ENCODE measurements around the gene CRABP2.

Gene CRABP2

DNA sequence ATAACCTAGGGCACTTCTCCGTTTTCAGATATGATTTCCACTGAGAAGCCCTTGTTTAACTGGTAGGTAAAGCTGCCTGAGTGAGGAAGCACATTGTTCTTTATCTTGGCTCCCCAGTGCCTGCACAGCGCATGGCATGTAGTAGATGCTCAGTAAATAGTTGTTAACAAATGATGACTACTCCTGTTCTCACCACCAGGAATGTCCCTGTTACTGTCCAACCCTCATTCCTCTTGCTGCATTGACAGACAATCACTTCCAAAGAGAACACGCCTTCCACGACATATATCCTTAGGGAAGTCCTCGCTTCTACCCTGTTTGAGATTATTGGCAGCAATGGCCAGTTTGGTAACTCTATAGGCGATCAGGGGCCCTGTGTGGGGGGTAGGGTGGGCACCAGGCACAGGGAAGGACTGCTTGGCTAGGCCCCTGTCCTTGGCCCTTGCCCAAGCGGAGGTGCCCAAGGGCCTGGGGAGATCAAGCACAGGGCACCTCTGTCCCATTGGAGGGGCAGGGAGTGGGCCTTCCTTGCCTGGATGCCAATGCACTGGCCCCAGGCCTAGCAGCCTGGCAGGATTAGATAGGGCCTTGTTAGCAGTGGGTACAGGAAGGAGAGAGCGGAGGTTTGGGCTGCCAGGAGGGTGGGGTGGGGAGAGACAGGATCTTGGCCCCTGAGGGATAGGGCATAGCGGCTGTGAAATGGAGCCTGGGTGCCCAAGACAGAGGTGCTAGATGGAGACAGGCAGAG lies 38.3 kb downstream of the CRABP2 start:
- DNase-seq: no peak

DNA sequence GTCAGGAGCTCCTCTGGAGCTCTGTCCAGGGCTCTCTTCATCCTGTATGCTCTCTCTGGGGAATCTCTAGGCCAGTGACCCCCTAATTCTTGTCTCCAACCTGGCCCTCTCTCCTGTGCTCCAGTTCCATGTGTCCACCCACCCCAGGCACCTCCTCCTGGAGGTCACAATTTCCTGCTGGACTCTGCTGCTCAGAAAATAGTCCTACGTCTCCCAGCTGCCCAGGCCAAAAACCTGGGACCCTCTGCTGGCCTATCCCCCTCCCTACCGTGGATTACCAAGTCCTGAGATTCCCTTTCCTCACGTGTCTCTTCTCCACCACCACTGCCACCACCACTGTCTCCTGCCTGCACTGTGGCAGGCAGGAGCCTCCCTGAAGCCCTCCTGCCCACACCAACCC lies 39.8 kb downstream of the CRABP2 start:
- DNase-seq: no peak

DNA sequence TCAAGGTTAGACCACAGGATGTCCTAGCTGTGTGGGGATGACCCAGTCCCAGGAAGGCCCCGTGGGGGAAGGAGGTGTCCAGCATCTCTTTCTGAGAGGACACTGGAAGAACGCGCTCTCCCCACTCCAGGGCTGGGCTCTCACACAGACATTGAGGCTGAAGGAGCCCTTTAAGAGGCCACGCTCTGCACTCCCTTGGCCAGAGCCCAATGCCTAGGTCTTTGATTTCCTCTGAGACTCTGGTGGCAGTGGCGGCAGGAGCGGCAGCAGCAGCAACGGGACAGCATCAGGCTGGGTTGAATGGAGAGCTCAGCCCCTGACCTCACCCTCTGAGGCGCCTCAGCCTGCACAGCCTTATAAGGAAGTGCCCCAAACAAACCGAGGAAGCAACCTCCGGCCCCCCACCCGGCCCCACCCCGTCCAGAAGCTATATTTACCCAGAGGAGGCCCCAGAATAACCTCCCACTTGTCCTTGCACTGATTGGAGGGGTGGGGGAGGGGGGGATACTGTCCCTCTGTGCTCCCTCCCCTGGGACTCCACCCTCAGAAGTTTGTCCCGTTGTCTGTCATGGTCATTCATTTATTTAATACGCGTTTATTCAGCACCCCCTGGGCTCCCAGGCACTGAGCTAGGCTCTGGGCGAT lies 40.5 kb downstream of the CRABP2 start:
- DNase-seq: no peak

DNA sequence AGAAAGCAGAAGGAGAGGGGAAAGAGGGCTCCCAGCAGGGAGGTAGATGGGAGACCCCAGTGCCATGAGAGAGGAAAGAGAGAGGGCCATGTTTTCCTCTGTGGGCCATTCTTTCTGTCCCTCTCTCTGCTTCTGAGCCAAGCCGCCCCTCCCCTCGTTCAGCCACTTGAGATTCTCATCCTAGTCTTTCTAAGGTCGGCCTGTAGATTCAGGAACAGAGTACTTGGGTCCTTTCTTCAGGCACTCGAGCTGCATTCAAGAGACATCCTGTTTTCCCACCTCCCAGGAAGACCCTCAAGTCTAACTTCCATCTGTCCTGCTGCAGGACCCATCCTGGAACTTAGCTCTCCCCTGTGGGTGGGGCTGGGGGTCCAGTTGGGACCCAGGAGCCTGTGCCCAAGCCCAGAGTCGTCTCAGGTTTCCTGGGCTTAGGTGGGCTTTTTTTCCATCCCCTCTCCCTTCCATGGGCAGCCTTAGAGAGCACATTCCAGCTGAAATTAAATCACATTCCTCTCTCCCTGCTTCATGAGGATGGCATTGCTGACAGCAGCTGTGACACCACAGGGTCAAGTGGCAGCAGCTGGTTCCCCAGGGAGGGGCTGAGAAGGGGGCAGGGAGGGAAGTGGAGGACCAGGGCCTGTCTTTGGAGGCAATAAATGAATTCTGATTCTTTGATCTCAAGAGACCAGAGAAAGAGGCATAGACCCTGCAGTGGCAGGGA lies 41.2 kb downstream of the CRABP2 start:
- DNase-seq: no peak

DNA sequence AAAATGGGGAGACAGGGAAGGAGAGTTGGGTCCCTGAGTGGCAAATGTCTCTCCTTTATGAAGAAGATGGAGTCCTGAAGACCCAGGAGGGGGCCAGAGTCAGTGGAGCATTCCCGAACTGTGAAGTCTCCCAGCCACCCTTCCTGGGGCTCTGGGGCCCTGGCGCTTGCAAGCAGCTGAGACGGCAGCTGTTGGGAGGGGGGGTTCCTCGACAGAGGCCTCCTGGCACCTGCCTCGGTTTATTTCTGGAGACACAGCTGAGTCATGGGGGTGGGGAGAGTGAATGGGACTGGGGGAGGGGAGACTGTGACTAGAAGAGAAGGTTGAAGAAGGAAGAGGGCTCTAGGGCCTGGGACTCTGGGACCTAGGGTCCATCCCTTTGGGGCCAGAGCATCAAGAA lies 42.2 kb downstream of the CRABP2 start:
- DNase-seq: no peak

DNA sequence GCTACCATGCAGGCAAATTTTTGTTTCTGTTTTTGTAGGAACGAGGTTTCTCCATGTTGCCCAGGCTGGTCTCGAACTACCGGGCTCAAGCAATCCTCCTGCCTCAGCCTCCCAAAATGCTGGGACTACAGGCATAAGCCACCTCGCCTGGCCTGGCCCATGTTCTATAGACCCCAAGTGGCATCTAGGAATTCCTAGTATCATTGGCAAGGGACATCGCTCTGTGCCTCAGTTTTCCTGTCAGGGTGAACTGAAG lies 42.7 kb downstream of the CRABP2 start:
- DNase-seq: no peak

DNA sequence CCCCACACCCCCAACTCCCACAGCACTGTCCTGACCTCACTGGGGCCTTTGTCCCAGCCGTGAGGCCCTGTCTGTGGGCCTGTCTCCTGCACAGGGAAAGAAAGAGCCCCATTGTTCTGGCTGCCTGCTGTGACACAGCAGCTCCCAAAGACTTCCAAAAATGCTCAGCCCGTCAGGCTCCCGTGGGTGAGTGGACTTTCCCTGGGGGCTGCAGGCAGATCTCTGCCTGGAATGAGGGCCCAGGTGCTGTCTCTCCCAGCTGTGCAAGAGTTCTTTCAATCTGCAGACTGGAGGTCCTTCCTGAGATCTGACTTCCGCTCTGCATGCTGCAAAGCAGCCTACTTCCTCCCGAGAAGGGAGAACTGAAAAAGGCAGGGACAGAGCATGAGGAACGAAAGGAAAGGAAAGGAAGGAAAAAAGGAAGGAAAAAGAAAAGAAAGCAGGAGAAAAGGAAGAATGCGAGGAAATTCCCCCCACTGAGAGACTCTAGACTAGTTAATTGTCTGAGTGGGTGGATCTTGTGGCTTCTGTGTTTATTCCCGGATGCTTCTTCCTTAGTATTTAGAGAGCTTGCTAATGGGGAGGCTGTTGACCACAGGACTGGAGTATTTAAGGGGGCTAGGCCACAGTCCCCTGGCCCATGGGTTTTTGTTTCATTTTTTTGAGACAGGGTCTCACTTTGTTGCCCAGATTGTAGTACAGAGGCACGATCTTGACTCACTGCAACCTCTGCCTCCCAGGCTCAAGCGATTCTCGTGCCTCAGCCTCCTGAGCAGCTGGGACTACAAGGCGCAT lies 43.2 kb downstream of the CRABP2 start:
- no peak for DNase-seq

DNA sequence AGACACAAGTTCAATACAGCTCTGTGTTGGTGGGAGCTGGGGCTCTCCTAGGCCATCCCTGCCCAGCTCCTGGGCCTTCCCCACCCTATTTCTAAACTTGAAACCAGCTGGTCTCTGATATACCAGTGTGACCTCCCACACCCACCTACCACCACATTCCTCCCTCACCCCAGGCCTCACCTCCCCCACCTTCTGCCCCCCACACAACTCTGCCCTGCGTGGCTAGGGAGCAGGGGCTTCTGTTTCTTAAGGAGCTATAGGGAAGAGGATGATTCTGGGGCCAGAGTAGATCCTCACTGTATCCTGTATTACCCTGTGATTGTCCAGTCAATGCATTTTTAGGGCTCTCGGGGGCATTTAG lies 44.7 kb downstream of the CRABP2 start:
- DNase-seq: no peak

DNA sequence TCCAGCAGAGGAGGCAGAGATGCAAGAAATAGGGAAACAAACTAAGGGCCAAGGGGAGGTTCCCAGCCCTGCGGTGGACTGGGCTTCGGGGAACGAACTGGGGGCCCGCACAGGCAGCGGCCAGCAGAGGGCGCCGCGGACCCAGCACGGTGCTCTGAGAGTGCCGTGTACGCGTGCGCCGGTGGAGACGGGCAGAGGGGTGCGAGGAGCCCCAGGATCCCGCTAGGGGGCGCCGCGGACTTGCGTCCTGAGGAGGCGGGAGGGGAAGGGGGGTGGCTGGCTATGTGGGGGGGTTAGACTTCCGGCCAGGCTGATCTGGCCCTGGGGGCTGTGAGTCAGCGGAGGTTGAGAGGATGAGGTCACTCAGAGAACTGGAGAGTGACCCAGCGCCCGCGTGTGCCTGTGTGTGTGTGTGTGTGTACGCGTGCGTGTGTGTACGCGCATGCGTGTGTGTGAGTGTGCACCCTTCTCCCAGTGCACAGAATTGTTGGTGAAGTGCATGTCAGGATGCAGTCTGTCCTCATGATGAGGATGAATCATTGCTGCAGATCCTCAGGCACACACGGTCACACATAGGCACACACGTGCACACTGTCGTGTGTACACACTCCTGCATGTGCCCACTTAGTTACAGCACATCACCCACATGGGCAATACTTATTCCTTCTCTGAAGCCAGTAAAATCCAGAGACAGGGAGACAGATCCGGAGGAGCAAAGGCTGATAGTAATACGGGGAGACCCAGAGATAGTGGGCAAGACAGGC lies 45.2 kb downstream of the CRABP2 start:
- DNase-seq: peak; percentile 97

DNA sequence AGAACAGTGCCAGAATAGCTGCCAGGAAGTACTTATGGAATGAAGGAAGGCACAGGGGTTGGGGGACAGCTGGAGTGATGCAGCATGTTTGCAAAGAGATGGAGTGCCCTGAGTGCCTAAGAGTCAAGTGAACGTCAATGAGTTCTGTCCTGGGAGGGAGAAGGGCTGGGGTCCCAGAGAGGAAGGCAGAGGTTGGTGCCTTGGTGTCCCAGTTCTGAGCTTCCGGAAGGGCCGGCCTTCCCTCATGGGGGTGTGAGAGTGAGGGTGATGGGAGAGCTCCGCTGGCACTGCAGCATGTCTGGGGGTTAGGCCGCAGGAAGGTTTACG lies 45.8 kb downstream of the CRABP2 start:
- DNase-seq: peak; percentile 63

DNA sequence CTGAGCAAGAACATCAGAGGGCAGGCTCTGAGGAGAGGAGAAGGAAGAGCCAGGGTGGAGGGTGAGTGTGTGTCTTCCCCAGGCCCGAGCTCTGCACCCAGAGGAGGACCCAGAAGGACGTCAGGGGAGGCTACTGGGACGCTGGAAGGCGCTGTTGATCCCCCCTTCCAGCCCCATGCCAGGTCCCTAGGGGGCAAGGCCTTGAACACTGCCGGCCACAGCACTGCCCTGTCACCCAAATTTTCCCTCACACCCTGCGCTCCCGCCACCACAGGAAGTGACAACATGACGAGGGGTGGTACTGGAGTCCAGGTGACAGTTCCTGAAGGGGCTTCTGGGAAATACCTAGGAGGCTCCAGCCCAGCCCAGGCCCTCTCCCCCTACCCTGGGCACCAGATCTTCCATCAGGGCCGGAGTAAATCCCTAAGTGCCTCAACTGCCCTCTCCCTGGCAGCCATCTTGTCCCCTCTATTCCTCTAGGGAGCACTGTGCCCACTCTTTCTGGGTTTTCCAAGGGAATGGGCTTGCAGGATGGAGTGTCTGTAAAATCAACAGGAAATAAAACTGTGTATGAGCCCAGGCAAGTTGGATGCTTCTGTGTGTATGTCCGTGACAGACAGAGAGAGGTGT lies 46.3 kb downstream of the CRABP2 start:
- no peak for DNase-seq

DNA sequence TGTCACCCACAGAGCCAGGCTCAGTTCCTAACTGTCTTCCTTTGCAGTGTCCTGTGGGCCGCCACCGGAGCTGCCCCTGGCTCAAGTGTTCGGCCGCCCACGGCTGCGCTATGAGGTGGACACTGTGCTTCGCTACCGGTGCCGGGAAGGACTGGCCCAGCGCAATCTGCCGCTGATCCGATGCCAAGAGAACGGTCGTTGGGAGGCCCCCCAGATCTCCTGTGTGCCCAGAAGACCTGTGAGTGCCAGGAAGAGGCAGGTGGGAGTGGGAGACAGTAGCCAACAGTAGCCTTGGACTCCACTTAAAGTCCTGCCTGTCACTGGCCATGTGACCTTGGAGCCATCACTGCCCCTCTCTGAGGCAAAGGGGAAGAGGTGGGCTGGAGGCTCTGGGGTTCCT lies 46.9 kb downstream of the CRABP2 start:
- no peak for DNase-seq

DNA sequence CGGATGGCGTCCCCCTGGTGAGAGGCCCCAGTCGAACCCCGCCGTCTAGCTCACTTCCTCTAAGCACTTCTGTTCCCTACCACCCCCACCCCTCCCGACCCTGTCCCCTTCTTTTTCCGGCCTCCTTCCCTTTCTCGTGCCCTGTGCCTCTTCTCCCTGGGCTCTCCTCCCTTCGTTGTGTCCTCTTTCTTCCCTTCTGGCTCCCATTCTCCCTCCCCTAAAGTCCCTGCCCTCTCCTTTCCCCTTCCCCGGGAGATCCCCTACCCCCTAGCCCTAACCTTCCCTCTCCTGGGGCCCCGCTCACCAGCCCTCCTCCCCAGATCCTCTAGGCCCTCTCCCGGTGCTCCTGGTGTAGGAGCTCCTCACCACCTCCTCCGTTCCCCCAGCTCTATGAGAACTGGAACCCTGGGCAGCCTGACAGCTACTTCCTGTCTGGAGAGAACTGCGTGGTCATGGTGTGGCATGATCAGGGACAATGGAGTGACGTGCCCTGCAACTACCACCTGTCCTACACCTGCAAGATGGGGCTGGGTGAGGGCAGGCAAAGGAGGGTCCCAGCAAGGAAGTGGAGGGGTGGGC lies 47.6 kb downstream of the CRABP2 start:
- DNase-seq: no peak

DNA sequence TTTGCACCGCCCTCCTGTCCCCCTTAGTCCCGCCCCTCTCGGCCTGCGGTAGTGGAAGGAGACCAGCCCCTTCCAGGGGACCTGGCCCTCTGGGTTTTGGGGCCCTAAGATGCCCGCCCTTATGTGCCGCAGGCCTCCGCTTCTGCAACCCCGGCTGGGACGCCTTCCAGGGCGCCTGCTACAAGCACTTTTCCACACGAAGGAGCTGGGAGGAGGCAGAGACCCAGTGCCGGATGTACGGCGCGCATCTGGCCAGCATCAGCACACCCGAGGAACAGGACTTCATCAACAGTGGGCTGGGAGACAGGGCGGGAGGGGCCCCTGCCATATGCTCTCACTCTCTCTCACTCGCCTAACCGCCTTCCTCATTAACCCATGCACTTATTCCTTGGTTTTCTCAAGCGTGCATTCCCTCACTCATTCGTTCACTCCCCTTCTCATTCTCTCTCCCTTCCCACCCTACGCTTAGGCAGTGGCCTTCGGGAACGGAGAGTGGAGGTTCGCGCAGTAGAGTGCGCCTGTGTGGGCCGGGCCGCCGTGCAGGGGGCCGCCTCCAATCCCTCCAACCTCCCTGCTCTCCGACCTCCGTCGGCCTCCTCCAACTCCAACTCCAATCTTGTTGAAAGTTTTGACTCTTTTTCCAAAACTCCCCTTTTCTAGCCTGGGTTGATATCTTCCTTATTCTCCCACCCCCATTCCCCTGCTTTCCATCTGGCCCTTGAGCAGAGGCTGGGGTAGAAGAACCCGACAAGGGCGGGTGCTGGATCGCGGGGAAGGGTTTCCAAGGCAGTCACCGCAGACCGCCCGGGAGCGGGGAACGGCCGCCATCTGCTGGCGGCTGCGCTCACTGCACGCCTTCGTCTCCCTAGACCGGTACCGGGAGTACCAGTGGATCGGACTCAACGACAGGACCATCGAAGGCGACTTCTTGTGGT lies 48.3 kb downstream of the CRABP2 start:
- peak; percentile 92 for DNase-seq

DNA sequence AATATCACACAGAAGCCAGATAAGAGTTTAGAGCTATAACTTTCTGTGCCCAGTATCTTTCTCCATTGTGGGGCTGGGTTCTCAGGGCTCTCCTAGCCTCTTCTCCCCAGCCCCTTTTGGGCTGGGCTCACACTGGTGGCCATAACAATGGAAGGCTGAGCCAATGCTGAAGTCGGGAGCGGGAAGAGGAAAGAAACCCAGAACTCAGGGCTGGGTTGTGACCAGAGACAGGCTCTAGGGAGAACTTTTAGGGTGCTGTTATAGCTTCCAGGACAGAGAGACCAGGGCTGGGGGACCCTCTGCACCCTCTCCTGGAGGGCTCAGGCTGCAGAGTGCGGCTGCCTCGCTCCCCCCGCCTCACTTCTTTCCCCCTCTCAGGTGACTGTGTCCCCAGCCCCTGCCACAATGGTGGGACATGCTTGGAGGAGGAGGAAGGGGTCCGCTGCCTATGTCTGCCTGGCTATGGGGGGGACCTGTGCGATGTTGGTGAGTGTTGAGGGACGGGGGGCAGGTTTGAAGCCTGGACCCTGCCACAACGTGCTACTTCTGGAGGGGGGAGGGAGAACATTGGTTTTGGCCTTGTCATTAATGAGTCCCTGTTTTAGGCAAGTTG lies 49.4 kb downstream of the CRABP2 start:
- DNase-seq: no peak

DNA sequence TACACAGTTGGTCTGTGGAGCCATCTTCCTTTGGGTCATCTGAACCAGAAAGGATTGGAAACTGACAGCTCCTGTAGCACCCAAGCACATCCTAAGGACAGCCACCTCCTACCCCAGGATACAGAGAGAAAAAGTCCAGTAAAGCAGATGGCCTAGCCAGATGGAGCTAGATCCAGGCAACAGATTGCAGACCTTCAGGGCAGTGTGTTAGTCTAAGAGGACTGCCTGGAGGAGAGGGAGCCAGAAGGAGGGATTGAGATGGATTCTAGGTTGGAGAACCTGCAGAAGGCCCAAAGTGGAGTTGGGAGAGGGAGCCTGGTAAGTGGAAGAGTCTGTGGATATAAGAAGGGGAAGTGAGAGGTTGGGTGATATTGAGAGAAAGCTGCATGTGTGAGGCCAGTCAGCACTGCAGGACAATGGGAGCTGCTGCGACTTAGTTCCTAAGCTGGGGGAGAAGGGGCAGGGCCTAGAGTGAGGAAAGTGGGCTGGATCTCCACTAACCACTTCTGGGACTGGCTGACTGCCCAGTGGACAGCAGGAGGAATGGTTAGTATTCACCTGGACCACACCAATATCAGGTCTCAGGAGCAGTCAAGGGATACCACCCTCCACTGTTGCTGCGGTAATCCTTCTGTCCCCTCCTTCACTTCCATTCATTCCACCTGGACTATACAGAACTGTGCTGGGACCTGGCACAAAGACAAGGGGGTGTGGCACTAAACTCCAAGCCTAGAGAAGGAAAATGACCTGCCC lies 50.1 kb downstream of the CRABP2 start:
- DNase-seq: no peak

DNA sequence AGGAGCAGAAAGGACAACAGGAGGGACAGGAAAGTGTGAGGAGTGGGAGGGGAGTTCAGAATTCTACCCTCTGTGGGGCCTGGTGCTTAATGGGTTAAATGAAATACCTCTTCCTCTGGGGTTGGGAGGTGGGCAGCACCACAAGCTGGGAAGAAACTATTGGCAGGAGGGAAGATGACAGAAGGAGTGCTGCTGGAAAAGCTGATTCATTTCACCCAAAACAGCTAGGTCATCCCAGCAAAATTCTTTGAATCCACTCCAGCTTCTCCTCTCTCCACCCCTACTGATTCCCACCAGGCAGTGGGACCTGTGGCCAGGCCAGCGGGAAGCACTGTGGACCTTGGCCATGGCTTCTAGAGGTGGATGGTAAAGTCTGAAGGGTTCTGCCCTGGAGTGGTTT lies 50.7 kb downstream of the CRABP2 start:
- no peak for DNase-seq

DNA sequence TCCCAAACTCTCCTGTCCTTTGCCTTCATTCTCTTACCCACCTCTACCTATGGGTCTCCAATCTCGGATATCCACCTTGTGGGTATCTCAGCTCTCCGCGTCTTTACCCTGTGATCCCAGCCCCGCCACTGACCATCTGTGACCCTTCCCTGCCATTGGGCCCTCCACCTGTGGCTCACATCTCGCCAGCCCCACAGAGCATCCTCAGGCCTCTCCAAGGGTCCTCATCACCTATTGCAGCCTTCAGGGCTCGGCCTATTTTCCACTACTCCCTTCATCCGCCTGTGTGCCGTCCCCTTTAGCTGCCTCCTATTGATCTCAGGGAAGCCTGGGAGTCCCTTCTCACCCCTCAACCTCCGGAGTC lies 52.4 kb downstream of the CRABP2 start:
- no peak for DNase-seq

DNA sequence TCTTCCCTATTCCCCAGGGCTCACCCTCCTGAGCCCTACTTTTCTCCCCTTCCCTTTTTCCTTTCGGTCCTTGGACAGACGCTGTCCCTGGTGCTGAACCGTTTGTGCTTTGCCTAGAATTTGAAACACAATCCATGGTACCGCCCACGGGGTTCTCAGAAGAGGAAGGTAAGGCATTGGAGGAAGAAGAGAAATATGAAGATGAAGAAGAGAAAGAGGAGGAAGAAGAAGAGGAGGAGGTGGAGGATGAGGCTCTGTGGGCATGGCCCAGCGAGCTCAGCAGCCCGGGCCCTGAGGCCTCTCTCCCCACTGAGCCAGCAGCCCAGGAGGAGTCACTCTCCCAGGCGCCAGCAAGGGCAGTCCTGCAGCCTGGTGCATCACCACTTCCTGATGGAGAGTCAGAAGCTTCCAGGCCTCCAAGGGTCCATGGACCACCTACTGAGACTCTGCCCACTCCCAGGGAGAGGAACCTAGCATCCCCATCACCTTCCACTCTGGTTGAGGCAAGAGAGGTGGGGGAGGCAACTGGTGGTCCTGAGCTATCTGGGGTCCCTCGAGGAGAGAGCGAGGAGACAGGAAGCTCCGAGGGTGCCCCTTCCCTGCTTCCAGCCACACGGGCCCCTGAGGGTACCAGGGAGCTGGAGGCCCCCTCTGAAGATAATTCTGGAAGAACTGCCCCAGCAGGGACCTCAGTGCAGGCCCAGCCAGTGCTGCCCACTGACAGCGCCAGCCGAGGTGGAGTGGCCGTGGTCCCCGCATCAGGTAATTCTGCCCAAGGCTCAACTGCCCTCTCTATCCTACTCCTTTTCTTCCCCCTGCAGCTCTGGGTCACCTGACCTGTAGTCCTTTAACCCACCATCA lies 53.0 kb downstream of the CRABP2 start:
- no peak for DNase-seq

All from activated CD8-positive, alpha-beta memory T cell treated with anti-CD3 and anti-CD28 coated beads for 24 hours (primary cell).